ENCODE results near the gene MICU1. TPM values are rescaled to one million over a fixed set of nuclear protein-coding genes. Genes with fewer than 3 reads are reported as not detected.

MICU1 gene
- total and polyA plus RNA-seq, 10 of the 15 experiments (the other 5 are each of a cell fraction or from before 2014, with no cell fraction given), result 18.2 to 36.4 (median 22.2) TPM

DNA sequence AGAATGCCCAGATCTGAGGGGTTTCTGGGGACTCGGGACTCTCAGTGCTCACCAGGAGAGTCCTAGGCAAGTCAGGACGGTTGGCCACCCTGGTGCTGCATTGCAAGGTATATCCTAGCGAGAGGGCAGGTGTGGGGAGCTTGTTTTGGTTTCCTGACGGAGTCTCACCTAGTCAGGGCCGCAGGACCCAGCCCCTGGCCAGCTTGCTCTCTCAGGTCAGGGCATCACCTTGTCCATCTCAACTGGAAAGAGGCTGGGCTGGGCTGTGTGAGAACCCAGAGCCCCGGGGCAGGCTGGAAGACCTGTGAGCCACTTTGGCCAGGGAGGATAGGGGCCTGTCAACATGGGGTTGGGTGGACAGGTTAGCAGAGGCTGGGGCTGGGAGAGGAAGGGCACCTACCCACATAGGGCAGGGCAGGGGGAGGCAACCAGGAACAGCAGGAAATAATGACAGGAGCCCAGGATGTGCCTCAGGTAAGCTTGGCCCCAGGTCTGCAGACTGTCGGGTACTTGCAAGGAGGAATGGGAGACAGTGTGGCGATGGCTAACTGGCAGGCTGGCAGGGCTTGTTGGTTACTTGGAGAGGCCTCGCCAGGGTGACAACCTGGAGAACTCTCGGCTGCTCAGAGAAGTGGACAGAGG is 302.6 kb downstream of the MICU1 start (continued):
- TF ChIP-seq, protein P1, sequence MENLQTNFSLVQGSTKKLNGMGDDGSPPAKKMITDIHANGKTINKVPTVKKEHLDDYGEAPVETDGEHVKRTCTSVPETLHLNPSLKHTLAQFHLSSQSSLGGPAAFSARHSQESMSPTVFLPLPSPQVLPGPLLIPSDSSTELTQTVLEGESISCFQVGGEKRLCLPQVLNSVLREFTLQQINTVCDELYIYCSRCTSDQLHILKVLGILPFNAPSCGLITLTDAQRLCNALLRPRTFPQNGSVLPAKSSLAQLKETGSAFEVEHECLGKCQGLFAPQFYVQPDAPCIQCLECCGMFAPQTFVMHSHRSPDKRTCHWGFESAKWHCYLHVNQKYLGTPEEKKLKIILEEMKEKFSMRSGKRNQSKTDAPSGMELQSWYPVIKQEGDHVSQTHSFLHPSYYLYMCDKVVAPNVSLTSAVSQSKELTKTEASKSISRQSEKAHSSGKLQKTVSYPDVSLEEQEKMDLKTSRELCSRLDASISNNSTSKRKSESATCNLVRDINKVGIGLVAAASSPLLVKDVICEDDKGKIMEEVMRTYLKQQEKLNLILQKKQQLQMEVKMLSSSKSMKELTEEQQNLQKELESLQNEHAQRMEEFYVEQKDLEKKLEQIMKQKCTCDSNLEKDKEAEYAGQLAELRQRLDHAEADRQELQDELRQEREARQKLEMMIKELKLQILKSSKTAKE (IDR thresholded peaks at IDR 0.05; ENCODE audit: low read depth, poor library complexity, severe bottlenecking), result no peak

DNA sequence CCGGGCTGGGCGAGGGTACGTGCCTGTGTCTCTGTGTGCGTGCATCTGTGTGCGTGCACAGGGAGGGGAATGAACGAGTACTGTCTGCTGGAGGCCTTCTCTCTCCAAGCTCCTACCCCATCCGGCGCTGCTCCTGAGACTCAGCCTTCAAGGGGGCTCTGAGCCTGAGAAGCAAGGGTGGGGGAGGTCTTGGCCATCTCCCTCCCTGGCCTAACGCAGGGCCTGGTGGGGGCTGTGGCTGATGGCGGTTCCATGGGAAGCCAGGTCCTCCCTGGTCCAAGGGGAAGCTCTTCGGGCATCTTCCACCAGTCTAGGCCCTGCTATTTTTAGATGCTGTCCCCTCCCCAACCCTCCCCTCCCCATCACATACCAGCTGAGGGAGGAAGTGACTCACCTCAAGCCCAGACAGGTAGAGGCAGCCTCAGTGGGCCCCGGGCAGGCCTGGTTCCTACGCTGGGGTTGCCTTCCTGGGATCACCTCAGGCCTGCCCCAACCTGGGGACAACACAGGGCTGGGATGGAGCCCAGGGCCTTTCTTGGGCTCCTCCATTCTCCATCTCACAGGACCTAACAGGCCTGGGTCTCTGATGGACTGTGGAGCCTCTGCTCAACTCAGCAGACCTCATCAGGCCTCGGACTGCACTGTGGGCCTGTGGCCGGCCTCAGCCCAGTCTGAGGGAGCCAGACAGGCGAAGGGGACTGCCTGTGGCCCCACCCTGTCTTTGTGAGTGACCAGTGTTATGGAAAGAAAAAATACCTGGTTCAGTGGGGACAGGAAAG is 303.4 kb downstream of the MICU1 start:
- Histone ChIP-seq H3K4me1 (ENCODE audit: control insufficient read depth, insufficient read depth, low read length) (peaks cover 50% of the 10 kb centered on the region), H3K4me2 (ENCODE audit: control insufficient read depth, insufficient read depth) (no peak overlapping the region; the same call in 1 of the 2 replicates), H4K20me1 (ENCODE audit: control insufficient read depth, insufficient read depth) (no peaks in the 10 kb centered on the region), H3K4me3 (no peak overlapping the region), H2AFZ (ENCODE audit: control insufficient read depth, low read depth, low read length) (no peak overlapping the region), H3K79me2 (ENCODE audit: control insufficient read depth, insufficient read depth, low read length) (peaks cover 8% of the 10 kb centered on the region), H3K9ac (ENCODE audit: control insufficient read depth, insufficient read depth, low read length) (peak overlapping the region; percentile 19; the same call in 1 of the 2 replicates), H3K27me3 (replicated peaks in 1 of 2; ENCODE audit: control insufficient read depth in 2 of 2, insufficient read depth in 2 of 2, low read length in 1 of 2) (no peaks in the 10 kb centered on the region), H3K9me3 (replicated peaks; ENCODE audit: control insufficient read depth, insufficient read depth, low read length) (no peaks in the 10 kb centered on the region), H3K36me3 (ENCODE audit: control insufficient read depth in 2 of 2, insufficient read depth in 2 of 2, low read length in 1 of 2) (no peaks in the 10 kb centered on the region), H3K27ac (ENCODE audit: control insufficient read depth, insufficient read depth) (peak overlapping the region; percentile 13; the same call in 1 of the 2 replicates)
- no TSS peak for BruUV-seq (replicated peaks)
- CTCF ChIA-PET, result interaction anchor here (1.0 to 7.4 kb wide), 10 partner anchors 10 to 274 kb away, joined by 3 to 59 read pairs (median 6); partner anchors contain the start of gene DDIT4
- FAIRE-seq, result no peak
- TF ChIP-seq SMAD1 (IDR thresholded peaks at IDR 0.05; ENCODE audit: low read depth, partially characterized antibody) (no peak), SPI1 (IDR thresholded peaks at IDR 0.05; ENCODE audit: borderline replicate concordance, insufficient read depth, low read depth, low read length) (0 out of 2 replicates have a peak, but pooled peaks have one; percentile 5)
- 89% methylated on average over 16 of the region's 16 CpGs for WGBS (ENCODE audit: insufficient coverage, insufficient replicate concordance, low lambda C conversion rate, missing lambda C conversion rate)
- RAD21 ChIA-PET (ENCODE audit: unreplicated experiment), result interaction anchor here (0.6 to 8.4 kb wide), 9 partner anchors 13 to 189 kb away, joined by 3 to 137 read pairs (median 23); no protein-coding TSS in a partner anchor
- ATAC-seq, result no peak
- no peak for DNase-seq (ENCODE audit: low read depth, low spot score)
- in situ Hi-C loops (cut with MboI) (no loop called here), intact Hi-C loops (cut with micrococcal nuclease; ENCODE audit: unreplicated experiment) (no loop called here)
- POLR2A ChIA-PET, result interaction anchor here (0.5 to 6.6 kb wide), 15 partner anchors 7 to 106 kb away, joined by 3 to 120 read pairs (median 6); partner anchors contain the start of genes ANAPC16, ASCC1 and DDIT4
- SMC1A ChIA-PET (ENCODE audit: uncharacterized antibody, unreplicated experiment), result interaction anchor here (1.2 to 6.5 kb wide), 7 partner anchors 12 to 190 kb away, joined by 3 to 103 read pairs (median 16); partner anchors contain the start of gene DDIT4

Measured in GM12878 (cell line).